ENCODE results near the gene COX8C.

COX8C gene

DNA sequence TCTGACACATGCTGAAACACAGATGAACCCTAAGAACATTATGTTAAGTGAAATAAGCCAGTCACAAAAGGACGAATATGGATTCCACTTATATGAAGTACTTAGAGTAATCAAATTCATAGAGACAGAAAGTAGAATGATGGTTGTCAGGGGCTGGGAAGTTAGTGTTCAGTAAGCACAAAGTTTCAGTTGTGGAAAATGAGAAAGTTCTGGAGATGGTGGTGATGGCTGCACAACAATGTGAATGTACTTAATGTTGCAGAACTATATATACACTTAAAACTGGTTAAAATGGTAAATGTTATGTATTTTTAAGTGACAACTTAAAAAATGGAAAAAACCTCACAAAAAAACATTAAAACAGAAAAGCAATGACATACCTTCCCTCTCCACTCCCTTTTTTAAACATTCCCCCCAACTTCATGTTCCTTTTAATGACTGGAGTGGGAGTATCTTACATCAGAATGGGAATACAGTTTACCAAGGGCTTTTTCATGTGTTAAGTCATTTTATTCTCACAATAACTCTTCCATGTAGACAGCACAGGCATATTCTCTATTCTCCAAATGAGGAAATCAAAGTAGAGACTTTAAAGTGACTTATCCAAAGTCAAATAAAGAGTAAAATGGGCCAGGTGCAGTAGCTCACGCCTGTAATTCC lies 38.2 kb upstream of the COX8C start:
- intact Hi-C loops (cut with DNase I; ENCODE audit: low total_unique reads): no loop called here
- TF ChIP-seq, protein P1, sequence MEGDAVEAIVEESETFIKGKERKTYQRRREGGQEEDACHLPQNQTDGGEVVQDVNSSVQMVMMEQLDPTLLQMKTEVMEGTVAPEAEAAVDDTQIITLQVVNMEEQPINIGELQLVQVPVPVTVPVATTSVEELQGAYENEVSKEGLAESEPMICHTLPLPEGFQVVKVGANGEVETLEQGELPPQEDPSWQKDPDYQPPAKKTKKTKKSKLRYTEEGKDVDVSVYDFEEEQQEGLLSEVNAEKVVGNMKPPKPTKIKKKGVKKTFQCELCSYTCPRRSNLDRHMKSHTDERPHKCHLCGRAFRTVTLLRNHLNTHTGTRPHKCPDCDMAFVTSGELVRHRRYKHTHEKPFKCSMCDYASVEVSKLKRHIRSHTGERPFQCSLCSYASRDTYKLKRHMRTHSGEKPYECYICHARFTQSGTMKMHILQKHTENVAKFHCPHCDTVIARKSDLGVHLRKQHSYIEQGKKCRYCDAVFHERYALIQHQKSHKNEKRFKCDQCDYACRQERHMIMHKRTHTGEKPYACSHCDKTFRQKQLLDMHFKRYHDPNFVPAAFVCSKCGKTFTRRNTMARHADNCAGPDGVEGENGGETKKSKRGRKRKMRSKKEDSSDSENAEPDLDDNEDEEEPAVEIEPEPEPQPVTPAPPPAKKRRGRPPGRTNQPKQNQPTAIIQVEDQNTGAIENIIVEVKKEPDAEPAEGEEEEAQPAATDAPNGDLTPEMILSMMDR (IDR thresholded peaks at IDR 0.05): no peak
- H3K27ac ChIP-seq: no peak overlapping the region

DNA sequence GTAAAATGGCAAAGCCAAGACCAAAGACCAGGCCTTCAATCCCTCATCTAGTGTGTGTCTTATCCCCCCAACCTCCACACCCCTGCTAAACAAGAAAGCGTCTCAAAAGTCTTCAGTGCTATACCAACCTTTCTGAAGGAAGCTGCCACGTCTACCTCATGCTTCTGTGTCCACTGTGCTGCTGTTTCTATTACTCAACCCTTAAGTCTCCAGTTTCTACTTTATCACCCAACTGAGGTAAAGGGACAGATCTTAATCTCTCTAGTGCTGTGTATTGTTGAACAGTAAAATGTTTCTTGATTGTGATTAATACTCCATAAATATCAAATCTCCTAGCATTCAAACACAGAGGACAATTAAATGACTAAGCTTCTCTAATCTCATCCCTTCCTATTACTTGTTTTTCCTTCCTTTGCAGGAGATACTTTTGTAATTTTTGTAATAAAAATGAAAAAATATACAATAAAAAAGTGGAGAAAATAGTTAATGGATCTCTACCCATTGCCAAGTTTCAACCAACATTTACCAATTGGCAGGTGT lies 37.5 kb upstream of the COX8C start:
- Histone ChIP-seq H3K4me1 (peaks cover 0 to 64% (median 7%) of the 10 kb centered on the region in 4 donors), H3K4me3 (no peak overlapping the region), H3K36me3 (no peaks in the 10 kb centered on the region), H3K9me3 (no peaks in the 10 kb centered on the region), H3K27me3 (no peaks in the 10 kb centered on the region), H3K27ac (no peak overlapping the region)
- intact Hi-C loops (cut with DNase I; ENCODE audit: low total_unique reads): no loop called here
- DNase-seq: no peak
- TF ChIP-seq, protein P1 (IDR thresholded peaks at IDR 0.05): no peak

More for the DNA sequence above, 38.2 kb upstream of the COX8C start:
- Histone ChIP-seq H3K9me3 (no peaks in the 10 kb centered on the region), H3K27me3 (no peaks in the 10 kb centered on the region), H3K36me3 (no peaks in the 10 kb centered on the region), H3K4me3 (no peak overlapping the region), H3K4me1 (peaks cover 0 to 67% (median 7%) of the 10 kb centered on the region in 4 donors)
- no peak for DNase-seq

DNA sequence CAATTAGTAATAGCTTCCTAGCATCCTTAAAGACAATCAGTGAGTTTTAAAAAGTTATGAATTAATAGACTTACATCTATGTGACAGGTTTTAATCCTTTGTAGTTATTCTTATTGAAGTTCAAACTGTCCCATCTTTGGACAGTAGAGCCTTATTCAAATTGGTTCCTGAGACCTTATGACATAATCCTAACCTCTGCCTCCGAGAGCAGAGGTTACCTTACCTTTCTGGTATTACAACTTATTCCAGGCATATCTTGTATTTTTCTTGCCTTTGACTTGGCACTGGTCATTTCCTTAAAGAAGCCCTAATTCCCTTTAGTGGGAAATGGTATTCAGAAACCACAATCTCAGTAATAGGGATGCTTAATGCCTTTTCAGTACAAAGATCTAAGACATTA lies 35.9 kb upstream of the COX8C start:
- peaks cover 0 to 51% (median 7%) of the 10 kb centered on the region in 4 donors for H3K4me1 ChIP-seq
- H3K27me3 ChIP-seq: no peaks in the 10 kb centered on the region
- H3K27ac ChIP-seq: no peak overlapping the region
- H3K4me3 ChIP-seq: no peak overlapping the region
- DNase-seq: no peak
- H3K9me3 ChIP-seq: no peaks in the 10 kb centered on the region
- TF ChIP-seq, protein P1 (IDR thresholded peaks at IDR 0.05): no peak
- intact Hi-C loops (cut with DNase I; ENCODE audit: low total_unique reads): no loop called here
- no peaks in the 10 kb centered on the region for H3K36me3 ChIP-seq

DNA sequence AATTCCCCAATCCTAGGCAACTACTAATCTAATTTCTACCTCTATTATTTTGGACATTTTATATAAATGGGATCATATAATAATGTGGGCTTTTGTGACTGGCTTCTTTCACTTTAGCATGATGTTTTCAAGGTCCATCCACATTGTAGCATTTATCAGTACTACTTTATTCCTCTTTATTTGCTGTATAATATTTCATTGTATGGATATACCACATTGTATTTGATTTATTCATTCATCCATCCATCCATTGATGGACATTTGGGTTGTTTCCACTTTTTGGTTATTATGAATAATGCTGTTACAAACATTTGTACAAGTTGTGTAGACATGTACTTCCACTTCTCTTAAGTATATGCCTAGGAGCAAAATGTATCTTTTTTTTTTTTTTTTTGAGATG lies 31.4 kb upstream of the COX8C start:
- Histone ChIP-seq H3K4me3 (no peak overlapping the region), H3K27ac (no peak overlapping the region), H3K27me3 (no peaks in the 10 kb centered on the region), H3K36me3 (no peaks in the 10 kb centered on the region), H3K4me1 (peaks cover 0 to 67% (median 20%) of the 10 kb centered on the region in 4 donors), H3K9me3 (no peaks in the 10 kb centered on the region)
- no peak for DNase-seq
- TF ChIP-seq, protein P1 (IDR thresholded peaks at IDR 0.05): no peak
- intact Hi-C loops (cut with DNase I; ENCODE audit: low total_unique reads): no loop called here

DNA sequence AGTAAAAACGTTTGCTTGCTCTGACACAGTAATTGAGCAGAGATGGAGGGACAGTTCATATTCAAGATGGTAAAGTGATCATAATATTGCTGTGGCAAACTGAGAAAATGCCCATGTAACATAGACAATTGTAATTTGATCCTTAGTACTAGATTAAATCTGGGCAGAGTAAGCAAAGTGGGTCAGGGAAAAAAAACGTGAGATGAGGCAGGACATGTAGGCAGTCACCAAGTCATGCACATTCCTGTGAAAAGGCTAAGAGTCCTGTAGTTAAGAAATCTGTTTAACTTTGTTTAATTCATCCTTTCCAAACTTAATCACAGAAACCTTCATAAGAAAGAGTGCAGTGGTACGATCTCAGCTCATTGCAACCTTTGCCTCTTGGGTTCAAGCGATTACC lies 30.3 kb upstream of the COX8C start:
- H3K4me1 ChIP-seq: peaks cover 0 to 66% (median 18%) of the 10 kb centered on the region in 4 donors
- H3K9me3 ChIP-seq: no peaks in the 10 kb centered on the region
- no peak overlapping the region for H3K27ac ChIP-seq
- H3K4me3 ChIP-seq: no peak overlapping the region
- TF ChIP-seq, protein P1 (IDR thresholded peaks at IDR 0.05): no peak
- no peak for DNase-seq
- H3K36me3 ChIP-seq: no peaks in the 10 kb centered on the region
- H3K27me3 ChIP-seq: no peaks in the 10 kb centered on the region
- intact Hi-C loops (cut with DNase I; ENCODE audit: low total_unique reads): no loop called here

Measured in tibial artery (tissue), 4 donors.